ENCODE measurements around the gene MSL3B.
A peak's percentile ranks its signal among the peaks of the same experiment; 100 is the strongest.

MSL3B gene

DNA sequence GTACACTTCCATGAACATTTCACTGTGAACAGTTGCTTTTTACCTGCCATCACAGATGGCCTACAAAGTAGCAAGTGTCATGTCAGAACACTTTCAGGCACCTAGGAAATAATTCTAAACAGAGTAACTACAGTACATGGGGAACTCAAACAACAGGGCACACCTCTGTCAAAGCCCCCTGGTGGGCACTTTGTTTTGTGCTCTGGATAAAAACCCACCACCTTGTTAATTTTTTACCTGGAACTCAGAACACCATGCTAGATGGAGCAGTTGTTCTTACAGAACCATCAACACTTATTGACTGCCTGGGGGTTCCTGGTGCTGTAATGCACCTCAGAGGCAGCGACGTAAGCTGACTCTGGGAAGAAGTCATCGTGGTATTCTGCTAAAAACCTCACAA lies 2.3 kb downstream of the MSL3B start:
- ChIA-PET POLR2A (no interaction called here), CTCF (no interaction called here), RAD21 (ENCODE audit: low non-redundant PET in 1 of 2, low total read pairs in 2 of 2, uncharacterized antibody in 2 of 2, unreplicated experiment in 2 of 2) (no interaction called here)
- peaks cover 34% of the 10 kb centered on the region for H3K79me2 ChIP-seq (ENCODE audit: insufficient read depth, low read length)
- no peaks in the 10 kb centered on the region for H3K9me2 ChIP-seq (ENCODE audit: insufficient read depth)
- 0 out of 4 replicates have a peak, but pooled peaks cover 0 to 3% of the 10 kb centered on the region in 2 experiments for H3K9me3 ChIP-seq (ENCODE audit: control insufficient read depth in 1 of 2, insufficient read depth in 1 of 2, low read depth in 1 of 2, low read length in 2 of 2)
- H4K20me1 ChIP-seq (ENCODE audit: insufficient read depth), result no peaks in the 10 kb centered on the region
- DNase-seq (ENCODE audit: low read depth, low spot score) (no peak), ATAC-seq (0 out of 2 replicates have a peak, but pooled peaks have one; percentile 35)
- H3K4me1 ChIP-seq (ENCODE audit: control insufficient read depth in 1 of 2, insufficient read depth in 2 of 2, low read length in 2 of 2), result peaks cover 0 to 6% of the 10 kb centered on the region in 2 experiments; a peak in 2 of 4 replicates
- no peak overlapping the region for H3K4me2 ChIP-seq (ENCODE audit: low read length)
- peaks cover 0 to 12% of the 10 kb centered on the region in 2 experiments; a peak in 1 of 4 replicates for H3K36me3 ChIP-seq (ENCODE audit: control insufficient read depth in 1 of 2, insufficient read depth in 2 of 2, low read length in 2 of 2)
- no peak overlapping the region for H2AFZ ChIP-seq (ENCODE audit: low read depth, low read length, poor library complexity, severe bottlenecking)
- no peaks in the 10 kb centered on the region for H3K27me3 ChIP-seq (ENCODE audit: insufficient read depth, low read length)
- no peak overlapping the region for H3K9ac ChIP-seq (ENCODE audit: low read length)
- intact Hi-C loops (cut with micrococcal nuclease), result no loop called here
- BruUV-seq (replicated peaks), result no TSS peak
- H3K4me3 ChIP-seq (replicated peaks in 1 of 2; ENCODE audit: low read depth in 1 of 2, low read length in 2 of 2), result no peak overlapping the region
- TF ChIP-seq SIN3A (IDR thresholded peaks at IDR 0.05; ENCODE audit: low read depth) (no peak), ZFX (IDR thresholded peaks at IDR 0.05) (no peak)
- TF ChIP-seq, protein P1, sequence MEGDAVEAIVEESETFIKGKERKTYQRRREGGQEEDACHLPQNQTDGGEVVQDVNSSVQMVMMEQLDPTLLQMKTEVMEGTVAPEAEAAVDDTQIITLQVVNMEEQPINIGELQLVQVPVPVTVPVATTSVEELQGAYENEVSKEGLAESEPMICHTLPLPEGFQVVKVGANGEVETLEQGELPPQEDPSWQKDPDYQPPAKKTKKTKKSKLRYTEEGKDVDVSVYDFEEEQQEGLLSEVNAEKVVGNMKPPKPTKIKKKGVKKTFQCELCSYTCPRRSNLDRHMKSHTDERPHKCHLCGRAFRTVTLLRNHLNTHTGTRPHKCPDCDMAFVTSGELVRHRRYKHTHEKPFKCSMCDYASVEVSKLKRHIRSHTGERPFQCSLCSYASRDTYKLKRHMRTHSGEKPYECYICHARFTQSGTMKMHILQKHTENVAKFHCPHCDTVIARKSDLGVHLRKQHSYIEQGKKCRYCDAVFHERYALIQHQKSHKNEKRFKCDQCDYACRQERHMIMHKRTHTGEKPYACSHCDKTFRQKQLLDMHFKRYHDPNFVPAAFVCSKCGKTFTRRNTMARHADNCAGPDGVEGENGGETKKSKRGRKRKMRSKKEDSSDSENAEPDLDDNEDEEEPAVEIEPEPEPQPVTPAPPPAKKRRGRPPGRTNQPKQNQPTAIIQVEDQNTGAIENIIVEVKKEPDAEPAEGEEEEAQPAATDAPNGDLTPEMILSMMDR (IDR thresholded peaks at IDR 0.05 in 2 of 3, conservative IDR thresholded peaks at IDR 0.05 in 1 of 3; ENCODE audit: borderline replicate concordance in 1 of 3, insufficient read depth in 1 of 3, low read depth in 2 of 3, low read length in 2 of 3), result peak in 2 of 3 experiments; percentile 37 to 56; a peak in 3 of 6 replicates
- H3K27ac ChIP-seq (ENCODE audit: low read depth, low read length), result no peak overlapping the region

DNA sequence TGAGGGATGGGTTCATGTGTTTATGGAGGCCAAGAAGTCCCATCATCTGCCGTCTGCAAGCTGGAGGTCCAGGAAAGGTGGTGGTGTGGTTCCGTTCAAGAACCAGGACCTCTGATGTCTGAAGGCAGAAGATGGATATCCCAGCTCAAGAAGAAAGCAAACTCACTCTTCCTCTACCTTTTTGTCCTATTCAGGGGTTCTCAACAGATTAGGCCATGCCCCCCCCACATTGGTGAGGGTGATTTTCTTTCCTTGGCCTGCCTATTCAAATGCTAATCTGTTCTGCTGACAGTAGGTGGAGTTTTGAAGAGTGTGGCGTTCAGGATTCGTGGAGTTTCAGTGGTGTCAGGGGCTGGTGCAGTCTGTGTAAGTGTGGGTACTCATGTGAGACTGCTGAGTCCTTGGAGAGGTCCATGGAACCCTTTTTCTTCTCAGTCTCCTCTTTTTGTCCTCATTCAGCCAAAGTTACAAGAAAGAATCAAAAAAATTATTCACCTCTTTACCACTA lies 5.9 kb downstream of the MSL3B start:
- no peak overlapping the region for H3K27ac ChIP-seq (ENCODE audit: low read depth, low read length)
- no peak overlapping the region for H3K4me3 ChIP-seq (replicated peaks in 1 of 2; ENCODE audit: low read depth in 1 of 2, low read length in 2 of 2)
- H3K36me3 ChIP-seq (ENCODE audit: control insufficient read depth in 1 of 2, insufficient read depth in 2 of 2, low read length in 2 of 2), result peaks cover 0 to 12% of the 10 kb centered on the region in 2 experiments; a peak in 1 of 4 replicates
- peaks cover 0 to 4% of the 10 kb centered on the region in 2 experiments; a peak in 2 of 4 replicates for H3K4me1 ChIP-seq (ENCODE audit: control insufficient read depth in 1 of 2, insufficient read depth in 2 of 2, low read length in 2 of 2)
- H3K9me2 ChIP-seq (ENCODE audit: insufficient read depth), result no peaks in the 10 kb centered on the region
- intact Hi-C loops (cut with micrococcal nuclease), result no loop called here
- TF ChIP-seq EZH2 (IDR thresholded peaks at IDR 0.05) (no peak), TCF7L2 (IDR thresholded peaks at IDR 0.05; ENCODE audit: borderline replicate concordance, extremely low read depth, insufficient read depth, insufficient read length) (no peak), POLR2A (IDR thresholded peaks at IDR 0.05; ENCODE audit: borderline replicate concordance, extremely low read depth, insufficient read depth, insufficient read length) (no peak), SP1 (IDR thresholded peaks at IDR 0.05; ENCODE audit: low read depth) (no peak), CEBPB (IDR thresholded peaks at IDR 0.05; ENCODE audit: low read depth) (no peak), ZFX (IDR thresholded peaks at IDR 0.05) (no peak), ELF1 (IDR thresholded peaks at IDR 0.05; ENCODE audit: borderline replicate concordance, low read depth) (no peak), POLR2AphosphoS5 (IDR thresholded peaks at IDR 0.05; ENCODE audit: low read depth, low read length) (no peak), EGR1 (IDR thresholded peaks at IDR 0.05; ENCODE audit: low read depth) (no peak), FOSL1 (IDR thresholded peaks at IDR 0.05; ENCODE audit: low read depth) (no peak), ZNF274 (IDR thresholded peaks at IDR 0.05; ENCODE audit: low read depth, low read length) (no peak), EZH2phosphoT487 (IDR thresholded peaks at IDR 0.05; ENCODE audit: borderline replicate concordance) (no peak), JUND (IDR thresholded peaks at IDR 0.05) (no peak)
- TF ChIP-seq, protein P2, sequence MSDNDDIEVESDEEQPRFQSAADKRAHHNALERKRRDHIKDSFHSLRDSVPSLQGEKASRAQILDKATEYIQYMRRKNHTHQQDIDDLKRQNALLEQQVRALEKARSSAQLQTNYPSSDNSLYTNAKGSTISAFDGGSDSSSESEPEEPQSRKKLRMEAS (IDR thresholded peaks at IDR 0.05), result no peak
- no peaks in the 10 kb centered on the region for H3K9me3 ChIP-seq (ENCODE audit: control insufficient read depth in 1 of 2, insufficient read depth in 1 of 2, low read depth in 1 of 2, low read length in 2 of 2)
- no peak for DNase-seq (ENCODE audit: low read depth, low spot score)
- peaks cover 25% of the 10 kb centered on the region for H3K79me2 ChIP-seq (ENCODE audit: insufficient read depth, low read length)
- H4K20me1 ChIP-seq (ENCODE audit: insufficient read depth), result no peaks in the 10 kb centered on the region
- peak; percentile 46; the same call in 1 of the 2 replicates for ATAC-seq
- H3K4me2 ChIP-seq (ENCODE audit: low read length), result no peak overlapping the region
- ChIA-PET POLR2A (no interaction called here), RAD21 (ENCODE audit: low non-redundant PET in 1 of 2, low total read pairs in 2 of 2, uncharacterized antibody in 2 of 2, unreplicated experiment in 2 of 2) (no interaction called here), CTCF (no interaction called here)
- no peak overlapping the region for H3K9ac ChIP-seq (ENCODE audit: low read length)
- H3K27me3 ChIP-seq (ENCODE audit: insufficient read depth, low read length), result no peaks in the 10 kb centered on the region
- no peak overlapping the region for H2AFZ ChIP-seq (ENCODE audit: low read depth, low read length, poor library complexity, severe bottlenecking)
- no TSS peak for BruUV-seq (replicated peaks)

All from HCT116 (cell line).